NCI-H526 treated with DMSO at 0.1 percent for 48 hours (cell line): ENCODE results near the gene DCDC2.
"Not testable (repeated sequence)": the region's sequence is repeated elsewhere in the genome, so short reads cannot be mapped to it uniquely, and the experiment has no call there.

Source experiments
- DNase-seq: peaks from one replicate; lab custom pipeline; 2025; lab: John Stamatoyannopoulos, UW

DCDC2 gene

GRCh38 chr6:24147511-24148153, 210.2 kb downstream of the DCDC2 start:
- no peak for DNase-seq

DNA sequence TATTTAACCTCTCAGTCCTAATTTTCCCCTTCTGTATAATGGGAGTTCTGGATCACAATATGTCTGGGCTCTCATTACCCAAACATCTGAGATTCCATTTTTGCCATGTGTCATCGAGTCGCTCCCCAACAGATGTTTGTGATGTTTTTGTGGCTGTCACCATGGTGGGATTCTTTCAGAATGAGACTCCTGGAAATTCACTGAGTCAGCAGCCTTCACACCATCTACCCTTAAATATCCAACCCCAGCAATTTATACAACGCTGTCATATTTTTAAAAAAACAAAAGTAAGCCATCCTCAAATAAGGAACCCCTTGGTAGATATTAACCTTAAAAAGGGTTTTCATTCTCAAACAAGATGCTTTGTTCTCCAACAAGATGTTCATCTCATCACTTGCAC, 211.0 kb downstream of the DCDC2 start:
- no peak for DNase-seq

DNA sequence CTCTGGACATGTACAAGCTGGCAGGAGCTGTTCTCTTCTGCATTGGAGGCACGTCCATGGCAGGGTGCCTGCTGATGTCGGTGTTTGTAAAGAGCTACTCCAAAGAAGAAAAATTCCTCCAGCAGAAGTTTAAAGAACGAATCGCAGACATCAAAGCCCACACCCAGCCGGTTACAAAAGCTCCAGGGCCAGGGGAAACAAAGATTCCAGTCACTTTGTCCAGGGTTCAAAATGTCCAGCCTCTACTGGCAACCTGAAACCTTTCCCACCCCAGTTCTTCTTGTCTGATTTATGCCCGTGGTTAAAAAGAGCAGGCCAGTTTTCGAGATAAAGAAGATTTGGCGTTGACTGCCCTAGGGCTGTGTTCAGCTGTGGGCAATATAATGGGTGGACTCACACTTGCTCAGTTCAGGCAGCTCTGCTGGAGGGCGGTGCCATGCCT, 212.1 kb downstream of the DCDC2 start:
- no peak for DNase-seq

- DNase-seq: not testable (repeated sequence)
These were observed 215.1 kb downstream of the DCDC2 start for GRCh38 chr6:24142733-24143132.

DNA sequence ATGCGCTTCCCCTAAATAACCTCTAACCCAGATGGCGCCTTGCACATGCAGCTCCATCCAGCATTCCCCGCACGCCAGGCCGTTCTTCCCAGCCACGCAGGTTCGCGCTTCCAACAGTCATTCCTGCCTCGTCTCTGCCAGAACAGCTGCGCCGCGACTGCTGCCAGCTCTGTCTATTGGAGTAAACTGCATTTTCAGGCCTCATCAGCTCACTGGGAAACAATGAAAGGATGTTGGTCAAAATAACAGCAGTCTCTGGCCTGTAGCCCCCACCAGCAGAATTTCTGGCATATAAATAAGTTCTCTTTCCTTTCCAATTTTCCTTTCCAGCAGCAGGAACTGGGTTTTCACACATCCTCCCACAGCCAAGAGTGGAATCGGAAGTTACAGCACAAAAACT, 217.3 kb downstream of the DCDC2 start:
- DNase-seq: no peak

- no peak for DNase-seq
These were observed 218.2 kb downstream of the DCDC2 start for GRCh38 chr6:24139639-24140038.

GRCh38 chr6:24139080-24139479, 218.8 kb downstream of the DCDC2 start:
- no peak for DNase-seq

GRCh38 chr6:24131751-24132150, 226.1 kb downstream of the DCDC2 start:
- DNase-seq: no peak

DNA sequence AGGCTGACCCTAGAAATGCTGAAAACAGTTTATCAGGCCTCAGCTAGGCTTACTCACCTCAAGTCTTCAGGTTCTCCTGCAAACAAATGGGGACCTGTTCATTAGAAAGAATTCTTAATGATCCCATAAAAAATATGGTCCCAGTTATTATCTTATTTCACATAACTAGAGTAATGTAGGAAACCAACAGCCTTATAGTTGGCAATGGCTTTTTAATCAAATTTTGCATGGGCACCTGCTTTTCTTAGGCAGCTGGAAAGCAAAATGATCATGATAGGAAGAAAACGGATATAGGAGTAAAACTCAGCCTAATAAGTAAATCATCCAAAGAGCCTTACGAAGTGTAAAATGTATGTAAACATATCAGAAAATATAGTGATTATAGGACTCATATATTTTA, 230.5 kb downstream of the DCDC2 start:
- DNase-seq: no peak

DNA sequence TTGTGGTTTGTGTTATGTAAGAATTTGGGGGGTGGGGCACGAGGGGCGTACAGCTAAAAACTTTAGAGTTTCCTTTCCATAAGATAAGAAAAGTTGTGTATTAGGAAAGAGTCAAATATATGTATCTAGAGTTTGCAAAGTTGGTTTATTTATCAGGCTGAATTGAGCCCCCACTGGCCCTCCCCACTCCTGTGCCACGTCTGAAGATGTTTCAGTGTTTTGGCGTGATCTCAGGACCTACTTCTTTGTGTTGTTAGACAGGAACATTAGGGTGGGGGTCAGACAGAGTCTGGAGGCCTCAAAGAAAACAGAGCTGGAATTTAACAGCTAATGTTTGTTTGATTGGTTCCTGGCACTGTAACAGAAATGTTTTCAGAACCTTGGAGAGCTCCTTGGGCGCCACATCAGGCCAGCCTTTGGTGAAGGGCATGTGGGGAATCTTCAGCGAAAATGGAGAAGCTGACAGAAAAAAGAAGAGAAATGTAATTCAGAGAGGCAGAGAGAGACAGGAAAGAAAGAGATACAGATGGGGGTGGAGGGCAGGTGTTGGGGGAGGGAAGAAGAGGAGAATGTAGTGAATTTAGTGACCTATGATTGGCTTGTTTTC, 231.2 kb downstream of the DCDC2 start:
- DNase-seq: no peak

GRCh38 chr6:24125980-24126379, 231.9 kb downstream of the DCDC2 start, which contains the start of gene NRSN1:
Gene NRSN1, plus strand, starts transcription at chr6:24126215. Its CDS starts 8,113 bp downstream, at chr6:24134328.
- peak; percentile 35 for DNase-seq

GRCh38 chr6:24122139-24122538, 235.7 kb downstream of the DCDC2 start:
- DNase-seq: no peak
